SIG-M5 (cell line): Measurements from ENCODE around the gene NDUFAF8.
"Not testable (repeated sequence)": the region's sequence is repeated elsewhere in the genome, so short reads cannot be mapped to it uniquely, and the experiment has no call there.

Experiments
- DNase-seq: peaks from one replicate; lab custom pipeline; 2025; lab: John Stamatoyannopoulos, UW

NDUFAF8 gene

DNA sequence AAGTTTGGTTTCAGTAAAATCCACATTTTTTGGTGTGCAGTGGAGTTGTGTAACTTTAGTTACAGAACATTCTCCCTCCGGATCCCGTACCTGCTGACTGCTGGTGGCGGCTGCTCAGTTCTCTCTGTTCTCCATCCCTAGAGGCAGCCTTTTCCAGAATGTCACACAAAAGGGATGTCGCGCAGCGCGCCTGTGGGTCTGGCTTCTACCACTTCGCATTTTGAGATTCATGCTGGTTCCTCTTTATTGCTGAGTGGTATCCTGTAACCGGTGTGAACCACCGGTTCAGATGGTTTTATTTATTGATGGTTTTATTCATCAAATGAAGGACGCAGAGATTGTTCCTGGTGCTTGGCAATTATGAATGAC, 15.4 kb upstream of the NDUFAF8 start:
- DNase-seq = no peak

DNA sequence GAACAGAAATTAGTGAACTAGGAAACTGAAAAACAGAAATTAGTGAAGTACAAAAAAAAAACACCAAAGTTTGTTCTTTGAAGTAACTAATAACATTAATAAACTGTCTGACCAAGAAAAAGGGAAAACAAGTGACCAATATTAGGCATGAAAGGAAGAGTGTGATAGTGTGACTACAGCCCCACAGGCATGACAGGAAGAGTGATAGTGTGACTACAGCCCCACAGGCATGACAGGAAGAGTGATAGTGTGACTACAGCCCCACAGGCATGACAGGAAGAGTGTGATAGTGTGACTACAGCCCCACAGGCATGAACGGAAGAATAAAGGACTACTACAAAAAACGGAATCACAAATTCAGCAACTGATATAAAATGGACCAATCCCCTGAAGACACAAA, 11.5 kb upstream of the NDUFAF8 start:
- not testable (repeated sequence) for DNase-seq

DNA sequence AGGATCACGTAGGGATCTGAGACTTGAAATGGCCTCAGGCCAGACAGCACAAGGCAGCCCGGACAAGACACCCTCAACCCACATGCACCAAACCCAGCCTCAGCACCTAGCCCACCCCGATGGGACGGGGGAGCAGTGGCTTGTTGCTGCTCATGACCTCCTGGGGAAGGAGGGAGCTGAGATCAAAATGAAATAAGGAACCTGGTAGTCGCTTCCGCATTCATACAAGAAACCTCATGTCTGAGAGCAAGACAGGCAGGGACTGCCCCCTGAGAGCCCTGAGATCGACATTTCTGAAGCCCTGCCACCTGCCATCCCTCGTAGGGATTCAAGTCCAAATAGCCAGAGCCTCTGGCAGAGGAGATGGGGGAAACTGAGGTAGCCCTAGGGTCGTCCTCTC, 10.7 kb upstream of the NDUFAF8 start:
- DNase-seq = peak; percentile 58

DNA sequence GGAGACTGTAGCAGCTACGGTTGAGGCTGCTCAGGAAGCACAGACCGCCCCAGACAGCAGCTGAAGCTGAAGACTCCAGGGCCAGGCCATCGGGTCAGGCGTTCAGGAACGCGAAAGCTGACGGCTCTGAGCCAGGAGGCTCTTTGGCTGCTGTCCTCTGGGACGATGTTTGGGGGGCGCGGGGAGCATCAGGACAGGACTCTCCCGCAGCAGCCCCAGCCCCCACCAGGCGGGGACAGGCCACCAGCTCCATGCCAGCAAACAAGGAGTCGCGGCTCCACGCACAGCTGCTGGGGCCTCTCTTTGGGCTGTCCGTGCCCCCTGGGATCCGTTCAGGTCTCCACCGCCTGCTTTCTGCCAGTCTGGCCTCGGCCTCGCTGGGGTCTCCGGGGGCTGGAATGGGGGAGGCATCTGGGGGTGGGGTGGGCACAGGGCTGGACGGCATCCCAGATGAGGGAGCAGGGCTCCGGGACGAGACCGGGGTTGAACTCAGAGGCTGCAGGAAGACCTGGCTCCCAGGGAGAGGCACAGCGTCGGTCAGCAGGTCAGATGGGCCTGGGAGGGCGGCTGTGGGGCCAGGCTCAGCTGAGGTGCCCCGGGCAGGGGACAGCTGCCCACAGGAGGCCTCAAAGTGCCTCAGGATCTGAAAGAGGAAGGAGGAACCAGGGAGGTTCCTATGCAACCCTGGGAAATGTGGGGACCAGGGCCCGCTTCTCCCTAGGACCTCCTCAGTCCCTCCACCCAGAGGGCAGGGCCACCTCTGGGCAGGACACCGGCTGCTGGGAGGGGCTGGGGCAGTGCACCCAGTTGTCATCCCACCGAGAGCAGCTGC, 10.1 kb upstream of the NDUFAF8 start:
- no peak for DNase-seq

- DNase-seq = no peak
Observed at GRCh38 chr17:81229666-81229920, 9.5 kb upstream of the NDUFAF8 start.

DNA sequence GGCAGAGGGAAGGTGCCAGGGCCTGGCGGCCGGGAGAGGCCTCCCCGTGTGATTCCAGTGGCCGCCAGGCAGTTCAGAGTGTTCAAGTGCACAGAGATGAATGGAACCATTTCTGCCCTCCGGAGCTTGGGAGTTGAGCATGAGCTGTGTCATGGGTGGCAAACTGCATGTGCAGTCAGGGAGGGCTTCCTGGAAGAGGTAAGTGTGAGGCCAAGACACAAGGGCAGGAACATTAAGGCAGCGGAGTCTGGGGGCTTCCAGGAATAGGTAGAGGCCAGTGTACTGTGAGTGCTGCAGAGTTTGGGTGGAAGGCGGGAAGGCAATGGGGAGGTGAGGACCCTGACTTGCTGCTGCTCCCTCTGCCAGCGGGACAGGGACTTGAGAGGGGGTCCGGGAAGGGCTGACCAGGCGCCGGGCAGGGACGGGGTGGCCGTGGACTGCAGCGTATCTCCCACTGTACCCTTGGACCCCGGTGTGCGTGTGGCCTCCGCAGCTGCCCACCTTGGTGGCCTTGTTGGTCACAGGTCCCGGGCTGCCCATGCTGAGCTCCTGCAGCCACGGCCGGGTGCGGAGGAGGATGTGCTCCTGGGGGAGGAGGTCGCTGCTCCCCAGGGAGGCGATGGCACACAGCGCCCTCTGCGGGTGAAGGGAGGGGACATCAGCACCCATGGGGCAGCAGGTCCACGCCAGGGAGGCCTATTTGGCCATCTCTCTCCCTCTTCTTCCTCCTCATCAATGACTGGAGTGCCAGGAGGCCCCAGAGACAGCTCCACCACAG, 8.9 kb upstream of the NDUFAF8 start:
- no peak for DNase-seq

GRCh38 chr17:81231121-81231645, 7.9 kb upstream of the NDUFAF8 start:
- no peak for DNase-seq

- no peak for DNase-seq
Observed at GRCh38 chr17:81231766-81232581, 7.1 kb upstream of the NDUFAF8 start.

DNA sequence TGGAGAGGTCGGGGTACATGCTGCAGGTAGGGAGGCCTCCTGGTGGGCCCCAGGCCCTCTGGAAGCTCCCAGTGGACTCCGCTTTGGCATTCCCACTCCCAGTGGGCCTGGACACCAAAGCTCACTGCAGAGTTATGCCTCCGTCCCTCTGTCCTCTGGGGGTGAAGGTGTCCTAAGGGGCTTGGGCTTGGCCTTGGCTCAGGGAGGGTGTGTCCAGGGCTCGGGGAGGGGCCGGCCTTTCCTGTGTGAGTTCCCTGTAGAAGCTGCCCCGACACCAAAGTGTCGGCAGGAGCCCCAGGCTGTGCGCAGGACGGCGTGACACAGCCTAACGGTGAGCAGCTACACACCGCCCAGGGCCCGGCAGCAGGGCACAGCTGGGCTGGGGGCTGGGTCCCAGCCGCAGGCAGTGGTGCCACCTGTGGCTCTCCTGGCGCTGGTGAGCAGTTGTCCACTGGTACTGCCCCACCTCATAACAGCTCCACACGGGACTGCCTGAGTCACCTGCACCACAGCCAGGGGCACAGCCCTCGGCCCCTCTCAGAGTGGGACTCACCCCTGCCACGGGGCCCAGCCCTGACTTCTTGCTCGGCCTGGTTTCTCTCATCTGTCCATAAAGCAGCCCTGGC, 6.4 kb upstream of the NDUFAF8 start:
- DNase-seq = no peak

GRCh38 chr17:81233316-81233715, 5.8 kb upstream of the NDUFAF8 start:
- no peak for DNase-seq

DNA sequence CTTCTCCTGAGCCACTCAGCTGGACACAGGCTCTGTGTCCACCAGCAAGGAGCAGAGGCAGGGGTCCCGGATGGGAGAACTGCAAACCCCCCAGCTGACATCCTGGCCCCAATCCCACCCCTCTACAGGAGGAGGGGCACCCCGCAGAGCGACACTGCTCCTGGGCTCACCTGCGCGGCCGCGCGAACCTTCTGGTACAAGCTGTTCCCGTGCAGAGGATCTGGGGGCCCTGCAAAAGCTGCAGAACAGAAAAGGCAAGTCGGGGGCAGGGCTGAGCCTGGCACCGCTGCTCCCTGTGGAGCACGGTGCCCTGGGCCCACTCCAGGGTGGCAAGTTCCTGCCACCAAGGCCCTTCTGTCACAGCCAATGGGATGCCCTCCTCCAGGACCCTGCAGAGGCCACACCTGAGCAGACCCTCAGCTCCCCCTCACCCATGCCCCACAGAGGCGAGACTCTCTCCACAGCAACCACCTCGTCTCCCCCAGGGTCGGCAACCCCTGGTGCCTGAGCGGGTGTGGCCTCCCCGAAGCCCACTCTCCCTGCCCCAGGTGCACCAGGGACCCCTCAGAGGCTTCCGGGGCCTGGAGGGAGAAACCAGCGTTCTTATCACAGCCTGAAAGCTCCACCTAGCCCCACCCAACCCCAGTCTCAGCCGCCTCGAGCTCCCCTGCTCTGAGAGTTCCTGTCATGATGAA, 5.2 kb upstream of the NDUFAF8 start:
- no peak for DNase-seq

DNA sequence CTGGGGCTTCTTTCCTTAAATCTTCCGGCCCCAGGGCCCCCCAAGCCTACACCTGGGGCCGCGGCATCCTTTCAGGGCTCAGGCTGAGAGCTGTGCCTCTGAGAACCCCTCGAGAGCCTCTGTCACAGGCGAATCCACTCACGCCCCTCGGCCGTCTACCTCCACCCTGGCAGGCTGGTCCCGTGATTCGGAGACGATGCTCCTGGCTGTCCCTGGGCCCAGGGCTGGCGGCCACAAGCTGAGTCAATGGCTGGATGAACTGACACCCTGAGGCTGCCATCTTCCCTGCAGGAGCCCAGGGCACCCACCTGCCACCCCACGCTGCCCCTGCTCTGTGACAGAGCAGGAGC, 4.6 kb upstream of the NDUFAF8 start:
- DNase-seq = no peak

DNA sequence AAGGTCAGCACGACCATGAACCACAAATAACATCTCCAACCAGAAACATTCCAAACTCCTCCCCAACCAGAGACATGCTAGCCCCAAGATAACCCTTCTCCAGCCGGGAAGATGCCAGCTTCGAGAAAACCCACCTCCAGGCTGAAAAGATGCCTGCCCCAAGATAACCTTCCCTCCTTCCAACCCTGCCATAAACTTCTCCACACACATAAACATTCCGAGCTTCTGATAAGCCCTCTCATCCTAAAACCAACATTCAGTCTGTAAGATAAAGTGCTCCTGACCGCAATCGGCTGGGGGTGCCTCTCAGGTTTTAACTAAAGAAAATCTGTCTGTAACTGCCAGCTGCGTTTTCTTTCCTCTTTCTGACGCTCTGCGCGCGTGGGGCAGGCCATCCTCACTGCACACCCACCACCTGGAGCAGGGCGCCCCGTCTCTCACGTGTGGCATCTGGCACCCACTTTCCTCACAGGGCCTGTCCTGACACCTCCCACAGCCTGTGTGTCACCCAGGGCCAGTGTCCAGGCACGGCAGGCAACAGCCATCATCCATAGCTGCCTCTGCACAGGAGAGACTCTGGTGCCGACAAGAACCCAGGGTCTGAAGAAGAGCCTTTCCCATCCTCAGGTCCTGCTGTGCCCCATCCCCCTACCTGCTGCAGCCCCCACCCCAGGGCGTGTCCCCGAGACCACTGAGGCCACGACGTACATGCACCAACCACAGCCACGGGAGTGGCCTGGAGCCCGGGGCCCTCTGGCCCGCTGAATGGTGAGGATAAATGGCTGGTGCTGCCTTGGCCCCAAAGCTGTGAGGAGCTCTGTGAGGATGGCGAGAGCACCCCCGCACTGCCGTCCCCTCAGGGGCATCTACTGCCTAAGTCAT, 3.9 kb upstream of the NDUFAF8 start:
- DNase-seq = no peak

DNA sequence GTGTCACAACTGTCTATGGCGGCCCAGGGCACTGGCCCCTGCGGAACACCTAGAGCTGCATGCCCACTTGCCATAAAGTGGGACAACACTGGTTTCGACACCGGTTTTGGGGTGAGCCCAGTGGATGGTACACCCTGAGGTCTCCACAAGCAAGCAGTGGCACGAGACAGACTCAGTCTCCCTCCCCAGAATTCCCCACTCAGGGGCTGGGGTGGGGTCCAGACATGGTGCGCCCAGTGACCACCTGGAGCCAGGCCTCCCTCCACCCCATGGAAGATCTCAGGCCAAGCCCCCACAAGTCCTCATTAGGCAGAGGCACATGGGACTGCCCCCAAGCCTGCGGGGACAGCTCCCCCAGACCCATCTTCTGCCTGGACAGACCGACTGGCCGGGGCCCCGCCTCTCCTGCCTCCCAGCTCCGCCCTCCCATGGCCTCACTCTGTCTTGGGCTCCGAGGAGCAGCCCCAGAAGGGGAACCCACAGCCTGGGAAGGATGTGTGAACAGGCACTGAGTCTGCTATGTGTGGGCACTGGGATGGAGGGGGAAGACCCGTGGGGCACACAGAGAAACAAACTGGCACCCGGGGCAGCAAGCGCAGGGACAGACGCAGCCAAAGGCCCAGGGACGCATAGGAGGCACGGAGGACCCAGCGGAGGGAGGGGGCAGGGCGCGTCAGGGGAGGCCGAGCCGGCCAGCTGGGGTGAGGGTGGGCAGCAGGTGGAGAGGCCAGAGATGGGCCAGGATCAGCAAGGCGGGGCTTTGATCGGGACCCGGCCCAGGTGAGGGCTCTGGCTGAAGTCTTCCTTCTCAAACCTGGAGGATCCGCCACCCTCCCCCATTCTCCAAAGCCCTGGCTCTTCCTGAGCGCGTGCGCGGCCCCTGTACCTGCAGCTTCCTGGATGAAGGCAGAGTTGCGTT, 3.0 kb upstream of the NDUFAF8 start:
- DNase-seq = no peak

- DNase-seq = no peak
Observed at GRCh38 chr17:81236784-81237183, 2.3 kb upstream of the NDUFAF8 start.

DNA sequence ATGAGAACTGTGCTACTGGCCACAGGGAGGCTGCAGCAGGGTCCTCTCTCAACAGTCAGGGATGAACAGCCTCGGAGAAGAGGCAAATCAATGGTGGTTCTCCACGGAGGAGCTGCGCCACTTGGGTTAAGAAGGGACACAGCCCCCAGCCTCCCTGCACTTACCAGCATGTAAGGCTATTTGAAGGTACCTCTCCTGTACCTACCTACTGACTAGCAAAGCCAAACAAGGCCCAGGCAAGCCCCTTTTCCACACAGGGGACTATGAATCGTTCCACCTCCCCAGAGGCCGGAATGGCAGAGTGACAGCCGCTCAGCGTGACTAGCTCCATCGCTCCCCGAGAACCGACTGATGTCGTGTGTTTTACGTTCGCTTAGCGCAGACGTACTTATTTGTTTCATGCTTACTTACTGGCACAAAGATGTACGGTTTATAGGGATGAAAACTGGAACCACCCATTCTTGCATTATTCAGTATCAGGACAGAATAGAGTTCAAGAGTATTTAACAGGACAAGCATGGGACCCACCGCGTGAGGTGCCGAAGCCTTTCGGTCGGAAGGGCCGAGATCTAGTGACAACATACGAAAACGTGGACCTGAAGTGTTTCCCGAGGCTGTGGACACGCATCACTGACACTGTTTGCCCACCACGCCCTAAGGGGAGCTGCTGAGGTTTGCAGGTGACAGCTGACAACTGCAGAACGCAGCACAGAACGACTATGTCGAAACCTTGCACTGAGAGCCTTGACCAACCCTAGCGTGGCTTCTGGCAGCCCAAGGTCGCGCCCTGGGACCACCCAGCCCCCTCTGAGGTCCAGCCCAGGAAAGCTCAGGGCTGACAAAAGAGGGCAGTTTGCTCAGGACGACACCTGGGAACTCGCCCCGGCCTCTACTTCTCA, 1.3 kb upstream of the NDUFAF8 start:
- DNase-seq = no peak

- DNase-seq = no peak
Observed at GRCh38 chr17:81238490-81238814, 666 bp upstream of the NDUFAF8 start.

DNA sequence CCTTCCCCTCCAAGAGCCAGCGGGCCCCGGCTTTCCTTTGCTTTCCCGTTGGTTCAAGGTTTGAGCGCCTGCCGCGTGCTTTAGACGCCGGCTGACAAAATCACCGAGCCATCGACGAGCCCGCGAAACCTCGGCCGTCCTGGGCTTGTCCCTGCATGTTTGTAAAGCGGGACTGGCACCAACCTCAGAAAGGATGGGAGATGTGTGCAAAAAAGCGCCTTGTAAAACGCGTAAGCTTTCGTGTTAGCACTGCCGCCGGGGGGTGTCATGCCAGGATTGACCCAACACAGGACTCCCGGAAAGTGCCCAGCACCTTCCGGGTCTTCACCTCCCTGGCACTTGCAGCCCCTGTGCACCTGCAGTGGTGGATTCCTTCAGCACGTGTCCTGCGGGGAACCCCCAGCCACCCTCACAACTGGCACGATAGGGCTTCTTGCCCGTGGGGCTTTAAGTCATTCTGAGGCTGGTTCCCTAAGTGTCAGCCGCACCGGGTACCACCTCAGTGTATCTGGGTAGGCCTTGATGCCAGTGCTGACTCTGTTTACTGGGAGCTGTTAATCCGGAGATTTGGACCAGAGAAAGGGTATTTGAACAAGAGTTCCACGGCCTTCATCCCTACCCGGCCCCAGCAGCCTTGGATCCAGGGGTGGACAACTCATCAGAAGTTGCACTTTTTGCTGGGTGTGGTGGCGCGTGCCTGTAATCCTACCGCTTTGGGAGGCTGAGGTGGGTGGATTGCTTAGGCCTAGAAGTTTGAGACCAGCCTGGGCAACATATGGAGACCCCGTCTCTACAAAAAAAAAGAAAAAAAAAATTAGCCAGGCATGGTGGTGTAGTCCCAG, 817 bp downstream of the NDUFAF8 start:
- no peak for DNase-seq
